Subcutaneous abdominal adipose tissue (tissue), 5 donors: ENCODE results near the gene DENND6B.

ENCODE experiments used
- H3K27ac ChIP-seq: one replicate; pipeline ENCODE4 v1.7.0; 2013; ENCODE audit warnings: low read depth, mild to moderate bottlenecking, inconsistent platforms, low read length, moderate library complexity
- H3K27me3 ChIP-seq, 5 donors: one replicate each; pipeline ENCODE4 v1.7.0; 2013; ENCODE audit warnings: low read length in 5 of 5, inconsistent platforms in 1 of 5; ENCODE audit not compliant: control insufficient read depth in 5 of 5, insufficient read depth in 4 of 5
- H3K36me3 ChIP-seq, 5 donors: one replicate each; pipeline ENCODE4 v1.7.0; 2013; ENCODE audit warnings: low read length in 5 of 5; ENCODE audit not compliant: control insufficient read depth in 5 of 5, insufficient read depth in 5 of 5
- H3K4me1 ChIP-seq, 5 donors: one replicate each; pipeline ENCODE4 v1.7.0; 2013; ENCODE audit warnings: low read length in 5 of 5, mild to moderate bottlenecking in 3 of 5, moderate library complexity in 1 of 5; ENCODE audit not compliant: control insufficient read depth in 5 of 5, insufficient read depth in 5 of 5
- H3K4me3 ChIP-seq, 5 donors: one replicate each; pipeline ENCODE4 v1.7.0; 2013; ENCODE audit warnings: low read length in 5 of 5, low read depth in 1 of 5
- H3K9ac ChIP-seq, 5 donors: one replicate each; pipeline ENCODE4 v1.7.0; 2013; ENCODE audit warnings: low read length in 5 of 5, mild to moderate bottlenecking in 4 of 5, moderate library complexity in 3 of 5
- H3K9me3 ChIP-seq, 5 donors: one replicate each; pipeline ENCODE4 v1.7.0; 2013; ENCODE audit warnings: low read length in 5 of 5; ENCODE audit not compliant: control insufficient read depth in 5 of 5
- donor health status: healthy.
- donor health status: healthy.
- donor health status: healthy.
- donor health status: healthy.
- donor health status: healthy.

Gene DENND6B

GRCh38 chr22:50289151-50289941 is 37.5 kb downstream of the DENND6B start:
- Histone ChIP-seq H3K27ac (no peak overlapping the region), H3K9ac (no peak overlapping the region), H3K36me3 (peaks cover 0 to 68% (median 57%) of the 10 kb centered on the region in 5 donors)

GRCh38 chr22:50287731-50288130 is 39.1 kb downstream of the DENND6B start:
- Histone ChIP-seq H3K36me3 (peaks cover 0 to 83% (median 72%) of the 10 kb centered on the region in 5 donors), H3K9ac (no peak overlapping the region), H3K4me1 (peaks cover 0 to 12% (median 6%) of the 10 kb centered on the region in 5 donors), H3K27ac (no peak overlapping the region), H3K27me3 (no peaks in the 10 kb centered on the region), H3K4me3 (no peak overlapping the region), H3K9me3 (no peaks in the 10 kb centered on the region)

More at GRCh38 chr22:50289151-50289941, 37.5 kb downstream of the DENND6B start:
- no peak overlapping the region for H3K4me3 ChIP-seq
- H3K9me3 ChIP-seq: no peaks in the 10 kb centered on the region
- H3K27me3 ChIP-seq: no peaks in the 10 kb centered on the region
- peaks cover under 1 to 28% (median 21%) of the 10 kb centered on the region in 5 donors for H3K4me1 ChIP-seq

- Histone ChIP-seq H3K36me3 (peaks cover 0 to 92% (median 80%) of the 10 kb centered on the region in 5 donors), H3K27ac (no peak overlapping the region), H3K27me3 (no peaks in the 10 kb centered on the region), H3K4me1 (peaks cover 0 to 5% (median 0%) of the 10 kb centered on the region in 5 donors), H3K4me3 (no peak overlapping the region), H3K9ac (no peak overlapping the region), H3K9me3 (no peaks in the 10 kb centered on the region)
Measured at GRCh38 chr22:50286701-50287318, 40.0 kb downstream of the DENND6B start.

- H3K27ac ChIP-seq: no peak overlapping the region
- H3K36me3 ChIP-seq: peaks cover 0 to 94% (median 83%) of the 10 kb centered on the region in 5 donors
- H3K9ac ChIP-seq: no peak overlapping the region
Measured at GRCh38 chr22:50286275-50286674, 40.5 kb downstream of the DENND6B start.

GRCh38 chr22:50285568-50286229 is 41.1 kb downstream of the DENND6B start:
- Histone ChIP-seq H3K27ac (no peak overlapping the region), H3K4me3 (no peak overlapping the region), H3K27me3 (no peaks in the 10 kb centered on the region), H3K36me3 (peaks cover 0 to 94% (median 88%) of the 10 kb centered on the region in 5 donors), H3K9ac (no peak overlapping the region), H3K4me1 (no peaks in the 10 kb centered on the region), H3K9me3 (no peaks in the 10 kb centered on the region)

More at GRCh38 chr22:50286275-50286674, 40.5 kb downstream of the DENND6B start:
- Histone ChIP-seq H3K4me3 (no peak overlapping the region), H3K9me3 (no peaks in the 10 kb centered on the region), H3K27me3 (no peaks in the 10 kb centered on the region), H3K4me1 (no peaks in the 10 kb centered on the region)

GRCh38 chr22:50284479-50284878 is 42.3 kb downstream of the DENND6B start:
- Histone ChIP-seq H3K9me3 (no peaks in the 10 kb centered on the region), H3K27ac (no peak overlapping the region), H3K9ac (no peak overlapping the region), H3K4me1 (no peaks in the 10 kb centered on the region), H3K36me3 (peaks cover 0 to 94% (median 89%) of the 10 kb centered on the region in 5 donors), H3K27me3 (no peaks in the 10 kb centered on the region), H3K4me3 (no peak overlapping the region)

GRCh38 chr22:50283821-50284220 is 43.0 kb downstream of the DENND6B start:
- Histone ChIP-seq H3K9me3 (no peaks in the 10 kb centered on the region), H3K9ac (no peak overlapping the region), H3K36me3 (peaks cover 0 to 94% (median 89%) of the 10 kb centered on the region in 5 donors), H3K27ac (no peak overlapping the region), H3K4me3 (no peak overlapping the region), H3K4me1 (no peaks in the 10 kb centered on the region), H3K27me3 (no peaks in the 10 kb centered on the region)

- Histone ChIP-seq H3K9ac (no peak overlapping the region), H3K27ac (no peak overlapping the region), H3K4me1 (no peaks in the 10 kb centered on the region), H3K9me3 (no peaks in the 10 kb centered on the region), H3K36me3 (peaks cover 0 to 94% (median 90%) of the 10 kb centered on the region in 5 donors), H3K27me3 (no peaks in the 10 kb centered on the region), H3K4me3 (no peak overlapping the region)
Measured at GRCh38 chr22:50282361-50283155, 44.3 kb downstream of the DENND6B start.

GRCh38 chr22:50281957-50282356 is 44.9 kb downstream of the DENND6B start:
- no peak overlapping the region for H3K9ac ChIP-seq
- H3K27me3 ChIP-seq: no peaks in the 10 kb centered on the region
- no peak overlapping the region for H3K4me3 ChIP-seq
- no peak overlapping the region for H3K27ac ChIP-seq
- H3K9me3 ChIP-seq: no peaks in the 10 kb centered on the region
- H3K4me1 ChIP-seq: no peaks in the 10 kb centered on the region
- H3K36me3 ChIP-seq: peaks cover 0 to 93% (median 89%) of the 10 kb centered on the region in 5 donors
